MV-4-11 (cell line): Measurements from ENCODE around the gene OPHN1.

Source experiments
- DNase-seq: peaks from one replicate; lab custom pipeline; 2025; lab: John Stamatoyannopoulos, UW

The OPHN1 gene

GRCh38 chrX:68061206-68061535 lies 372.1 kb downstream of the OPHN1 start:
- no peak for DNase-seq

GRCh38 chrX:68060506-68061205 lies 372.6 kb downstream of the OPHN1 start:
- peak; percentile 65 for DNase-seq

- DNase-seq, result no peak
Observed at GRCh38 chrX:68059469-68059868, 373.8 kb downstream of the OPHN1 start.

- no peak for DNase-seq
Observed at GRCh38 chrX:68049466-68049865, 383.8 kb downstream of the OPHN1 start.

- DNase-seq, result no peak
Observed at GRCh38 chrX:68048774-68049173, 384.5 kb downstream of the OPHN1 start.

GRCh38 chrX:68045008-68045577 lies 388.2 kb downstream of the OPHN1 start:
- no peak for DNase-seq

GRCh38 chrX:68043713-68044438 lies 389.4 kb downstream of the OPHN1 start:
- DNase-seq, result no peak

- no peak for DNase-seq
Observed at GRCh38 chrX:68041110-68041509, 392.2 kb downstream of the OPHN1 start.

- peak; percentile 27 for DNase-seq
Observed at GRCh38 chrX:68018248-68019203, 414.8 kb downstream of the OPHN1 start.

GRCh38 chrX:67998540-67998939 lies 434.8 kb downstream of the OPHN1 start:
- DNase-seq, result no peak
